HG03457 (cell line): Measurements from ENCODE around the gene PEPD.

ENCODE experiments used
- ATAC-seq: cut with Tn5 transposase; IDR thresholded peaks from one replicate; pipeline ENCODE4 v1.9.1; 2021; ENCODE audit warnings: moderate number of reproducible peaks; ENCODE audit not compliant: unreplicated experiment

Gene PEPD

GRCh38 chr19:33461256-33462111 is 60.1 kb downstream of the PEPD start:
- no peak for ATAC-seq

GRCh38 chr19:33460221-33460908 is 61.2 kb downstream of the PEPD start:
- ATAC-seq: no peak

DNA sequence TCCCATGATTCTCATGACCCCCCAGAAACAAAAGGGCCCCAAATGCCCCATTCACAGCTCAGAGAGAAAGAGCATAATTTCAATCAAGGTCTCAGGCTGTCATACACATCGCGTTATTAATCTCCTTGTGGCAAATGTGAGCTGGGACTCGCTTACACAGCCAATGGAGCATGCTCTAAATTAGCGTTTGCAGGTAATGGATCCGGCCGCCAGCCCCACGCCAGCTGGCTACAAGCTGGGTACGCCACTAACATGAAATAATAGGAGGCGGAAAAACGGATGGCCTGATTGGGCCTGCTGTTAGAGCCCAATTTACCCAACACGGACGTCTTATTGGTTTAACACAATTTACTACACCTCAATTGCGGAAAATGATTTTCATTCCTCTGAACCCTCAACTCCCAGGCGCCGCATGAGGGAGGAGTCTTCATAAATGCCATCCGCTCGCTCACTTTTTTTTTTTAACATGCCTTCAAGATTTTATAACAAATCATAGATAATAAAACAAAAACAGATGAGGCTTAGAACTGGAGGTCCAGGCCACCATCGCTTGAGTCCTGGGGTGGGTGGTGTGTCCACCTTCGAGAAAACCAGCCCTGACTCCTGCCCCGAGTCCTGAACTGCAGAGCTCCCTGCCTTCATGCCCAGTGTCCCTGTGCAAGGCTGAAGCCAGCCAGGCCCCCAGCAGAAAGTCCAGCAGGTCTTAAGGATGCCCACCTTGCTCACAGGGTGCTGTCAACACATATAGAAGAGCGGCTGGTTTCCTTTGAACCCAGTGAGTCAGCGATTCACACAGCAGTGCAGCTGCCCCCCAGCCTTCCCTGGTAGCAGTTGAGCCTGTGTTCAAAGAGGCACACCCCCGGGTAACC is 62.1 kb downstream of the PEPD start:
- no peak for ATAC-seq

DNA sequence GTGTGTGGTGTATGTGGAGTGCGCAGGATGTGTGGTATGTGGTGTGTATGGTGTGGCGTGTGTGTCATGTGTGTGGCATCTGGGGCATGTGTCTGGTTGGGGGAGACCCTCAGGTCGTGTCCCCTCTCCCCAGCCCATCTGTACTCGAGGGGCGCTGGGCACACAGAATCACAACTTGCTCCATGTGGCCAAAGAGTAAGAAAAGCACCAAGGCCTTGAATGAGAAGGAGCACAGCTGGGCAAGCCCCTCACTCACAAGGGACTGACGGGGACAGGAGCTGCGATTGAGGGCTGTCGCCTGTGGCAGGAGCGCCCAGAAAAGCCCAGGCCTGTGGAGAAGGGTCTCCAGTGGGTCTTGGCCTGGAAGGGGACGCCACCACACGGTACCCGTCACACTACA is 62.8 kb downstream of the PEPD start:
- no peak for ATAC-seq

GRCh38 chr19:33458171-33458633 is 63.4 kb downstream of the PEPD start:
- no peak for ATAC-seq

GRCh38 chr19:33456845-33457220 is 64.8 kb downstream of the PEPD start:
- no peak for ATAC-seq

- ATAC-seq: no peak
Observed at GRCh38 chr19:33456076-33456844, 65.3 kb downstream of the PEPD start.

DNA sequence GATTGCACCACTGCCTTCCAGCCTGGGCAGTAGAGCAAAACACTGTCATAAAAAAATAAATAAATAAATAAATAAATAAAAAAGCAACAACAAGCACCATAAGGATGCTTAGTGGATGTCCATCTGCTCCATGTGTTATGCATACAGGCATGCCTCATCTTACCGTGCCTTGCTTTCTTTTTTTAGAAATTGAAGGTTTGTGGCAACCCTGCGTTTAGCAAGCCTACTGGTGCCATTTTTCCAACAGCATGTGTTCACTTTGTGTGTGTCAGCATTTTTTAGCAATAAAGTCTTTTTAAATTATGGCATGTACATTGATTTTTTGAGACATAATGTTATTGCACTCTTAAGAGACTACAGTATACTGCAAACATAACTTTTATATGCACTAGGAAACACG is 68.3 kb downstream of the PEPD start:
- no peak for ATAC-seq

- ATAC-seq: no peak
Observed at GRCh38 chr19:33450689-33451088, 70.9 kb downstream of the PEPD start.

DNA sequence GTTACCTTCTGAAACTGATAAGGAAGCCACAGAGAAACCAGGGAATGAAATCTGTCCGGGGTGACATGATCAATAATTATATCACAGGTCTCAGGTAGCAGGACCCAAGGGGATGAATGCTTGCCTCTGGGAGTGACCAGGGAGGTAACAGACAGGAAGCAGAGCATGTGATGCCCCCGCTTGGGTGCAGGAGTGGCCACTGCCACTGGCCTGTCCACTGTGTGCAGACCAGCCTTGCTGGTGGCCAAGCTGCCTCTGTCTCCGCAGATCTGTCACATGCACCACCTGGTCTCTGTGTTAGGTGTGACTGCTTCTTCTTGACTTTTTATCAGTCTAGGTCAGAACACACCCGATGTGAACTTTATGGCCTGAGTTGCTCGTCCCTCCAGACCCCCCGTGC is 71.8 kb downstream of the PEPD start:
- no peak for ATAC-seq

- ATAC-seq: no peak
Observed at GRCh38 chr19:33448159-33448516, 73.5 kb downstream of the PEPD start.

- ATAC-seq: no peak
Observed at GRCh38 chr19:33447336-33448158, 74.0 kb downstream of the PEPD start.

- ATAC-seq: no peak
Observed at GRCh38 chr19:33446330-33447293, 75.0 kb downstream of the PEPD start.

DNA sequence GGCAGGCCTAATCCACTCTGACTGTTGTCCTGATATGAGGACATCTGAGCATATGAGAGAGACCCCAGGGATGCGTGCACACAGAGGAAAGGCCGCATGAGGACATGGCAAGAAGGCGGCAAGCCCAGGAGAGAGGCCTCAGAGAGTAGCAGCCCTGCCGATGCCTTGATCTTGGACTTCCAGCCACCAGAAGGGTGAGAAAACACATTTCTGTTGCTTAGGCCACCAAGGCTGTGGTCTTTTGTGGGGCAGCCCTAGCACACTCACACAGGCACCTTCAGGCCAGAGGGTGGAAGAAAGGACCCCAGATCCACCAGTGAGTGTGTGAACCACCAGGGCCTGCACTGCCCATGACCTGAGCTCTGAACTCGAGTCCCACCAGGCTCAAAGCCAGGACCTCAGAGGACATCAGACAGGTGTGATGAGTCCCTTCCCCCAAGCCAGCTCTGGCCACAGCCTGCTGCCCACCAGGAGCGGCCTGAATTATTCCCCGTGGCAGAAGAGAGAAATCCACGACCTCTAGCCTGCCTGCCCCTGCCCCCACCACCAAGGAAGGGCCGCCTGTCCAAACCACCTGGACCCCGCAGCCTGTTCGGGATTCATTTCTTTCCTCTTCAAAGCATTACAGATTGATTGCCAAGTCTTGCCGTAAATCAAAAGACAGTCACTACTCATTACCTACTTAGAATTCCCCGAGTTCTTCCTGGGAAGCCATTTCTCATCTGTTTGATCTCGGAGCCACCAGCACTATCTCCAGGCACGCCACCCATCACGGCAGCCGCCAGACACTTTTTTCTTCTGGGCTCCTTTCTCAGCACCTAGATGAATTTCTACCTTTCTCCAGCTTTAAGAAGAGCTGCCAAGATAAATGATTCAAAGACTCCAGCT is 75.9 kb downstream of the PEPD start:
- no peak for ATAC-seq

DNA sequence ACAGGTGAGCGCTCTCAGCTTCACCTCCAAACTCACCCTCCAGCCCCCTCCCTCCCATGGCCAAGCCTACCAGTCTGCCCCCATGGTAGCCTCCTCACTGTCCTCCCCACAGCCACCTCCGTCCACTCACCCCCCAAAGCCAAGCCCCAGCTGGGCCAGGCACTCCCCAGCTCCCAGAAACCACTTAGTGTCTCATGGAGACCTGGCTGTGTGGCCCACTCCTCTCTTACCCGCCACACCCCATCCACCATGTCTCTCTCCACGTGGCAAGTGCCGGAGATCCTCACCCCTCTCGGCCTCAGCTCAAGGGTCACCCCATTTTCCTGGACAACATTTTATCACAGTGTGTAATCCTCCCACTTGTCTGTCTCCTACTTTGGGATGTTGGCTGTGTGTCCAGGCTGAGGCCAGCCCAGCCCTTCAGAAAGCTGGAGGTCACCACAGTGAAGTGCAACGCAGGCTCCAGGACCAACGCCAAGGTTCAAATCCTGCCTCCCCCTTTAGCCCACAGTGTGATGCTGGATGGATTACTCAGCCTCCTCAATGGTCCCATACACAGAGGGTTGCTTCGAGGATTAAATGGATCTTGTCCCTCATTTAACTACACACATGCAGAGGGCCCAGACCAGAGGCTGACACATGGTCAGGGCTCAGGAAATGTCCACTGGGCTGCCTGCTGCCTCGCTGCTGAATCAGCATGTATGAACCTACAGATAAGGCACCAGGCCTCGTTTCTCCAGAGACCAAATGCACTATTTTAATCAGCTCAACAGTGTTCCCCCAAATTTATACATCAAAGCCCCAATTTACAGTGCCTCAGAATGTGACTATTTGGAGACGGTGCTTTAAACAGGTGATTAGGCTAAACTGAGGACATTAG is 76.8 kb downstream of the PEPD start:
- ATAC-seq: no peak

DNA sequence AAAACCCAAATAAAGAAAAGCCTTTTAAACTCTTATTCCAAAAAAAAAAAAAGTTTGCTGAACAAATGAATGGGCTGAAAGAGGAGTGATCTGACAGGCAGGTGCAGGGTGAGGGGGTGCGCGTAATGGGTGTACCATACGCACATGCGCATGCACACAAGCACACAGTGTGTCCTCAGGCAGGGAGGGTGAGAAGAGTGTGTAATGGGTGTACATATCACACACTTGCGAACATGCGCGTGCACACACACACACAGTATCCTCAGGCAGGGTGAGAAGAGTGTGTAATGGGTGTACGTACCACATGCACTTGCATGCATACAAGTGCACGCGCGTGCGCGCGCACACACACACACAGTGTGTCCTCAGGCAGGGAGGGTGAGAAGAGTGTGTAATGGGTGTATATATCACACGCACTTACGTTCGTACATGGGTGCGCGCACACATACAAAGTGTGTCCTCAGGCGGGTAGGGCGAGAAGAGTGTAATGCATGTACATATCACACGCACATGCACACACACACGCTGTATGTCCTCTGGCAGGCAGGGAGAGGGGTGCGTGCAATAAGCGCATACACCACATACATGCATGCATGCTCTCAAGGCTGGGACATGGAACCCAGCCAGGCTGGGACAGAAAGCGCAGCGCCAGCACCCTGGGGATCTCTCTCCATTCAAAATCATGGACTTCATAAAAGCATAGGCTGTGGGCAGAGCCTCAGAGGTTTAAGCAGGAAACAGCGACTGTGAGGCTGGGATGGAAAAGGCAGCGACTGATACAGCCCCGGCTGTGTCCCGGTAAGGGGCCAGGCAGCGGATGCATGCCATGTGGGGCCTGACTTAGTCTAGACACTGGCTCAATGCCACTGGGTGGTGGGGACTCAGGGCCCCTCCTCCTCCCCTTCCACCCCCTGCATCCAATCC is 77.7 kb downstream of the PEPD start:
- no peak for ATAC-seq
